Measurements from ENCODE around the gene CLEC5A.

Gene CLEC5A

DNA sequence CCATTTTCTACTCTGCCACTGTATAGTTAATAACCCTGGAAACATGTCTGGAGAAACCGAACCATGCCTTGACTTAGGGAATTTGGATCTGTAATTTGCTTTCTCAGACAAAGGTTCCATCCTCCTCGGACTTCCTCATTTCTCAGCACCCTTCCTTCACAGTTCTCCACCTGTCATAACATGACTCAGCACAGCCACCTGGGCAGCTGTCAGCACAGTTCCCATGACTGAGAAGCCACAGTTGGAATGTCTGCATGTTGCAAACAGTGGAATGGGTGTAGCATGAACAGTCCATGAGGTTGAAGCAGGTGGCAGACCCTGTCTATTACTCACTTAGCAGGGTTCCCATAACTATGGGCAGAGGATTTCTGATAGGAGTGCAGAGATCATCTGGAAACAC lies 31.2 kb downstream of the CLEC5A start:
- no peak for TF ChIP-seq GATA3 (IDR thresholded peaks at IDR 0.05; ENCODE audit: low read depth, low read length)
- TF ChIP-seq GATA2 (IDR thresholded peaks at IDR 0.05; ENCODE audit: low read depth, low read length): no peak

DNA sequence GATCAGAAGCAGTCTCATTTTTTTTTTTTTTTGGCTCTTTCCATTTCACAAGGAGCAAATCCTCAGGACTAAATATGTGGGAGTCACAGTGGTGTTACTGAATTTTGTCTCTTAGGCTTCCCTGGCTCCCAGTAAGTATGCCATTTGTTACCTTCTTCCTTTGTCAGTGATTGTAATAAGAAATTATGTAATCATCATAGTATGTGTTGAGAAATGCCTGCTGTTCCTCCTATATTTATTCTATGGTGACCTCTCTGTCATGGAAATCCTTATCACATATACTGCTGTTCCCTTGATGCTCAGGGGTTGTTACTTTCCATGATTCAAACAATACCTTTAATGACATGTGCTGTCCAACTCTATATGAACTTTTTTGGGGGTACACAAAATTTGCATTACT lies 35.4 kb downstream of the CLEC5A start:
- TF ChIP-seq GATA3 (IDR thresholded peaks at IDR 0.05; ENCODE audit: low read depth, low read length): no peak
- no peak for TF ChIP-seq GATA2 (IDR thresholded peaks at IDR 0.05; ENCODE audit: low read depth, low read length)

DNA sequence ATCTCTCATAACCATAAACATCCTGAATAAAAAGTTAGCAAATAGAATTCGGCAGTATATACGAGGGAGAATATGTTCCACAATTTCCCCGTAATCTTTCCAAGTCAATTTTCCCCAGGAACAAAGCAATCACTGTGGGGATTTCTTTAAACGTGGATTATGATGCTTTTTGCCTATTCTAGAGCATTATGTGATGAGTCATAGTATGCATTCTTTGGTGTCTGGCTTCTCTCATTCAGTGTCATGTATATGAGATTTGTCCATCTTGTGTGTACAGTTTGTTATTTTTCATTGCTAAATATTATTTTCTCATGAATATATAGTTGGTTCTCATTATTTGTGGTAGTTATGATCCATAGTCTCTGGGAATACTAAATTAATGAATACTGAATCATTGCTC lies 40.5 kb downstream of the CLEC5A start:
- TF ChIP-seq GATA2 (IDR thresholded peaks at IDR 0.05; ENCODE audit: low read depth, low read length) (no peak), GATA3 (IDR thresholded peaks at IDR 0.05; ENCODE audit: low read depth, low read length) (no peak)

DNA sequence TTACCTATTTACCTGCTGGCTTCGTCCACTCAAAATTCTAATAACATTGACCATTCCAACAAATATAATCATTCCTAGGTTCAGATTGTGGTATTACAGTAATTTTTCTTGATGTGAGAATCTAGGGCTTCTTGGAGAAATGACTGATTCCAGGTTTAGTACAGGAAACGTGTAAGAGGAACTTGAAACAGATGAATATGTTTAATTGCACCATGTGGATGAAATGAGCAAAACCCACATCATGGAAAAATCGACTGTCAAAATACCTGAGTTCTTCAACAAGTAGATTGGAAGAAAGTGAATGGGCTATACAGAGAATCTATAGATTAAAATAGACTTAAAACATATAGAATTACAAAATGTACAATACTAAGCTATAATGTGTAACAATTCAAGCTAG lies 55.4 kb downstream of the CLEC5A start:
- no peak for TF ChIP-seq GATA3 (IDR thresholded peaks at IDR 0.05; ENCODE audit: low read depth, low read length)
- no peak for TF ChIP-seq GATA2 (IDR thresholded peaks at IDR 0.05; ENCODE audit: low read depth, low read length)

- TF ChIP-seq GATA2 (IDR thresholded peaks at IDR 0.05; ENCODE audit: low read depth, low read length) (no peak), GATA3 (IDR thresholded peaks at IDR 0.05; ENCODE audit: low read depth, low read length) (no peak)
These were observed 57.5 kb downstream of the CLEC5A start for GRCh38 chr7:141889321-141889720.

DNA sequence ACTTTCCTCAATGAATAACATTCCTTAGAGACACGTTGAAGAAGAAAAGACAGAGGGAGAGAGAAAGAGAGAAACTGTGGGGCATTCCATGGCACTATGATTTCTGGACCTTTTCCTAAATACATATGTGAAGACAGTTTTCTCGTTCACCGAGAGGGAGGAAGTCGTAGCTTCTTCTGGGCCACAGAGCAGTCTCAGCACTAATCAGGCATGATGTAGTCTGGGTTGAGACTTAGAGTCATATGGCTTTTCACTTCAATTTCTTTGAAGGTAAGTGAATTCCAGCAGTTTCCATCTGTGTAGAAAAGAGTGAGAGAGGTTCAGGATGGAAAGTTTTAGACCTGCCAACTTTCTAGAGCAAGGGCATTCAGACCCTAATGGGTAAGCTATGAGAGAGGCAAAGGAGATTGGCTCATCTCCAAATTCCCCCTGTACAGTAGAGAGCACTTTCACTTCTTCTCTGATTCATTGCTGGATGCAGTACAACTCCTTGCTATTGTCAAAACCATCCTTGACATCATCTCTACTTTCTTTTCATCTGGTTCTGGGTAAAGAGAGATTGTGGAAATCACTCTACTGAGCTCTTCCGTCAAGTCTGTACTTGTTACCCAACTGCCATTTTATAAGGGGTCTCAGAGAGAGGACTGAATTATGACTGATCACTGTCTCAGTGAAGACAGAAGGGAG lies 62.1 kb downstream of the CLEC5A start:
- TF ChIP-seq GATA2 (IDR thresholded peaks at IDR 0.05; ENCODE audit: low read depth, low read length) (no peak), GATA3 (IDR thresholded peaks at IDR 0.05; ENCODE audit: low read depth, low read length) (no peak)

DNA sequence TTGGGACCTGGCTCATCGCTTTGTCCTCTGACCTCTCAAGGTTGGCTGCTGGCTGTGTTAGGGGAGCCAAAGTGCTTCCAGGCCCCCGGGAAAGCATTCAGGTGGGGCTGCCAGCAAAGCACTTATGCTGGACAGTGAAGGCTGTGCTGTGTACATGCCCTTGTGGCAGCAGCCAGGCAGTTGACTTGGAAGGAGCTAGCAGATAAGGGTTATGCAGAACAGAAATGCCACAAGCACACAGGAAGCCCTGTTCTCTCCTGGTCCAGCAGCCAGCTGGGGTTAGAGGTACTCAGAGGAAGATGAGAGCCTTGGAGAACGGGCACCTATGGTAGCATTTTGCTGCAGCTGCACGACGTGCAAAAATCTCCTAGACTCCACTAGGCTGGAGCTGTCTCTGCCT lies 65.8 kb downstream of the CLEC5A start:
- TF ChIP-seq GATA2 (IDR thresholded peaks at IDR 0.05; ENCODE audit: low read depth, low read length) (no peak), GATA3 (IDR thresholded peaks at IDR 0.05; ENCODE audit: low read depth, low read length) (no peak)

GRCh38 chr7:141877365-141877764 lies 69.4 kb downstream of the CLEC5A start:
- TF ChIP-seq GATA2 (IDR thresholded peaks at IDR 0.05; ENCODE audit: low read depth, low read length) (no peak), GATA3 (IDR thresholded peaks at IDR 0.05; ENCODE audit: low read depth, low read length) (no peak)
